C1 segment of cervical spinal cord (tissue), 14 donors: ENCODE measurements around the gene TMEM9.

Source experiments
- DNase-seq, 14 donors: peaks; one replicate each; lab custom pipeline; 2025; lab: John Stamatoyannopoulos, UW

Gene TMEM9

DNA sequence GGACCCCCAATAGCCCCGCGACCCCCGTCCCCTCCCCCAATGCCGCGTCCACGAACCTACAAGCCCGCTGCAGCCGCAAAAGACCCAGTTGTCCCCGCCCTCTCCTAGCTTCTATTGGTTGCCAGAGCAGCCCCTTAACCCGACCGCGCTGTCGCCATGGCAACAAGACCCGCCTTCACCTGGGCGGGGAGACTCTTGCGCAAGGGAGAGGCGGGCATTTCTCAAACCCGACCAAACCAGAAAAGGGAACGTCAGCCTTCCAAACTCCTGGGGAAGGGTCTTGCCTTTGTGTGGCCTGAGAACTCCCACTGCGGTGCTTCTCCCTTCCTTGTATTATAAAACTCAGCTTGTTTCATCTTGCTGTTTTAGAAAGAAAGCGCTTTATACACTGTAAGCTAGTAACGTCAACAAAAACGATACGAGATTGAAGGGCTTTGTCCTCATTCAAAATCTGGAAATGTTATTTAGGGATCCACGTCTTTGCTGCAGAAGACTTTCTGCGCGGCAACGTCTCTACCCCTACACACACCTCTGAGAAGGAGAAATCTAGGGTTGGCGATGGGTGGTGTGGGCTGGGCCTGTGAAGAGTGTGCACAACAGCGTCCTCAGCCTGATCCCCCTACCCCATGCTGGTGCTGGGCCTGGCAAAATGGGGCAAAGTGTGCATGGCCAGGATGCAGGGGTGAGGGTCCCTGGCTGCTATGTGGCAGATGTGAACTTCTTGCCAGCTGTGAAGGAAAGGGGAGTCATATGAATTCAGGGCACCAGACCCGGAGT lies at the start of gene TMEM9:
TSS of gene TMEM9 (minus strand) at position 86 of the 777 bp plus-strand sequence. CDS start 551 bp downstream, outside the sequence.
- peak; percentile 40 to 94 (median 88) for DNase-seq

DNA sequence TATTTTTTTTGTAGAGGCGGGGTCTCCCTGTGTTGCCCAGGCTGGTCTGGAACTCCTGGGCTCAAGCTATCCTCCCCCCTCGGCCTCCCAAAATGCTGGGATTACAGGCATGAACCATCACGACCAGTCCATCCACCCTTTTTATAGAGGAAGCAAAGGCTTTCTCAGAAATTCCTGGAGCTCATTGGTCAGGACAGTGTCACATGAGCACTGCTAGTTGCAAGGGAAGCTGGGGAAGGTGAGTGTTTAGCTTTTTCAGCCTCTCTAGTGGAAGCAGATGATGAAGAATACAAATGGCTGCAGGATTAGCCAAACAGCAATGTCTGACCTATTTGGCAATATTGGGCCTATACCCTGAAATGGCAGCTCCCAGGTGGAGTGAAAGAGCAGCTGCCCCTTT lies 44.3 kb upstream of the TMEM9 start:
- DNase-seq = no peak

GRCh38 chr1:201194046-201194445 lies 39.8 kb upstream of the TMEM9 start:
- DNase-seq = no peak

- DNase-seq = peak in 1 of 14 donors; percentile 9
These were observed 38.1 kb upstream of the TMEM9 start for GRCh38 chr1:201192261-201192788.

- no peak for DNase-seq
These were observed 37.5 kb upstream of the TMEM9 start for GRCh38 chr1:201191653-201192260.

GRCh38 chr1:201190624-201191051 lies 36.4 kb upstream of the TMEM9 start, which contains the start of gene IGFN1:
Gene IGFN1, plus strand, starts transcription at chr1:201190824. Its CDS starts 2,470 bp downstream, at chr1:201193294.
- no peak for DNase-seq

- no peak for DNase-seq
These were observed 35.7 kb upstream of the TMEM9 start for GRCh38 chr1:201190005-201190404.

- no peak for DNase-seq
These were observed 34.8 kb upstream of the TMEM9 start for GRCh38 chr1:201189085-201189484.

GRCh38 chr1:201186192-201186591 lies 31.9 kb upstream of the TMEM9 start:
- DNase-seq = no peak

GRCh38 chr1:201185527-201186128 lies 31.4 kb upstream of the TMEM9 start:
- no peak for DNase-seq

DNA sequence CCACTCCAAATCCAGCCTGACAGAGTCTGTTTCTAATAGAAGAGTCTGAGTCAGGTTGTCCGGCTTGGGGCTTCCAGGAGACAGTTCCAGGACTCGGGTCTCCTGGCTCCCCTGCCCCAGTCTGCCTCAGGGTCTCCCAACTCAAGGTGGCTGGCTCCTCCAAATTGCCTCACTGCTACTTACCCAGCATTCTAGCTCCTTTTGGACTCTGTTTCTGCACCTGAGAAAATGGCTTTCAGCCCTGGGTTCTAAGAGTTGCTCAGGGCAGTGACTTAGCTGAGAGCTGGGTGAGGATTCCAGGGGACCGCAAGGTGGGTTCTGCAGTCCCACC lies 30.8 kb upstream of the TMEM9 start:
- DNase-seq = peak in 1 of 14 donors; percentile 4

DNA sequence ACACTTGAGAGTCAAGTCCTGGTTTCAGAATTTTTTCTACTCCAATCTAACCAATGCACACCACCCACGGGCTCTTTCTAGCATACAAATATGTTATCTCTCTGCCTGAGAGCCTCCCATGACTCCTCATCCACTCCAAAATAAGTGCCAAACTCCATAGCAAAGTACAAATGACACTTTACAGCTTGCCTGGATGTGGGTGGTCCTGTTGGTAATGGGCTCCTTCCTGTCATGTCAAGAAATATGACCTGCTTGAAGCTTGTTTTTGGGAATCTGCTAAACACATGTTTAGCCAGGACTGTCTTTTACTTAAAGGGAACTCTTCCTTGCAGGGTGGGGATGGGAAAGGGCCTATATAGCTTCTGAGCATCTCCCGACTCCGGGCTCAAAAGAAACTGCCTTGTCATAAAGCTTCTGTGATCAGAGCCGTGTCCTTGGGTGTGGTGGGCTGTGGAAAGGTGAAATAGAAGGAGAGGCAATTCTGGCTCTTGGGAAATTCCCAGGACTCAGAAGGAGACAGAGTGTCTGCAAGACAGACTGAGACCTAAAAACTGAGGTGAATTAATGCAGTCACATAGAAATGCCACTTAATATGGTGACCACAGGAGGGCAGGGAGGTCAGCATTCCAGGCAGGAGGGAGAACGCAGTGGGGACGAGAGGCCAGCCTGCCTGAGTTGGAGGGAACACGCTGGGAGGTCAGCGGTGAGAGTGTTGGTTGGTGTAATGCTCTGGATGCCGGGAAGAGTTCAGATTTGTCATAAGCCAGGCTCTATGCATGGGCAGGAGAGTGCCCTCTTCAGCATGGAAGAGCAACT lies 30.2 kb upstream of the TMEM9 start:
- DNase-seq = peak in 2 of 14 donors; percentile 7 to 33

DNA sequence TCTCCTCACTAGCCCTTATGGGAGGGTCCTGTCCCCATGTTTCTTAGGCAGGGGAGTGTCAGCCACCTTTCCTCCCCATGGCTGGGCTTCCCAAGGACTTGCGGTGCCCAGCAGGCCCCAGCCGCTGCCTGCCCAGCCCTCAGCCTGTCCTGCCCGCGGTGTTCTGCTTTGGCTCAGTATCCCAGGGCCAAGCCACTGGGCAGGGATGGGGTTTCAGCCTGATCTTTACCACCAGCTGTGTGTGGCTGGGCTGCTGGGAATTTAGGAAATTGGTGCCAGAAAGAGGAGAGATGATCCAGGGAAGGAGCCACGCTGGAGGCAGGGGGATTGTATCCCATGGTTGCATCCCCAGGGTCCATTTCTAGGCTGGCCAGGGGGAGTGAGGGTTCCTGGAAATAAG lies 29.5 kb upstream of the TMEM9 start:
- no peak for DNase-seq

GRCh38 chr1:201183209-201183608 lies 28.9 kb upstream of the TMEM9 start:
- no peak for DNase-seq

- no peak for DNase-seq
These were observed 27.5 kb upstream of the TMEM9 start for GRCh38 chr1:201181726-201182125.

DNA sequence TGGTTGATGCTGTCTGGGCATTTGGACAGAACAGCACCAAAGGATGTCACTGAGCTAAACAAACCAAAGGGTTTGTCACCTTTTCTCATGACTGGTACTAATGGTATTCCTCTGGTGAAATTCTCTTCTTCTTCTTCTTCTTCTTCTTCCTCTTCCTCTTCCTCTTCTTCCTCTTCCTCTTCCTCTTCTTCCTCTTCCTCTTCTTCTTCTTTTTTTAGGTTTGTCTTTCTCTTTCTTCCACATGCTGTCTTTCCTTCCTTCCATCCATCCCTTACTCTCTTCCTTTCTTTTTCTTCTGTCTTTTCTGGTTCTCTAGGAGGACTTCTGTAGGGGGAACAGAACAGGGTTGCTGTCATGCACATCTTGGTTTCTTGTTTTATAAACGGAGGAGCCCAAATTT lies 27.0 kb upstream of the TMEM9 start:
- no peak for DNase-seq

GRCh38 chr1:201180901-201181300 lies 26.6 kb upstream of the TMEM9 start:
- no peak for DNase-seq

DNA sequence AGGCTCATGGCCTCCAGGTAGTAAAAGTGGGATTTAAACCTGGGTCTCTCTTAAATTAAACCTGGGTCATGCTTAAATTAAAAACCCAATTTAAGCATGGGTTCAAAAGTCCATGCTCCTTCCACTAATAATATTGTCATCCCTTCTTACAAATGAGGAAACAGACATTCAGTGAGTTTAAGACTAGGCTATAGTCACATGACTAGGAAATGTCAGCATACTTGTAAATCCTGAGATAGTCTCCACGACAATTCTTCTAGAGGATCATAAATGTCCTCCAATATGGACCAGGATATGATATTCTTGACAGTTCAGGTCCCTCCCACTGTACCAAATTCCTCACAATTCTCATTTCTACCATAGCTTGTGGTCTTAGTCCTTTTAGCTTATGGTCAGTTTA lies 25.9 kb upstream of the TMEM9 start:
- no peak for DNase-seq

DNA sequence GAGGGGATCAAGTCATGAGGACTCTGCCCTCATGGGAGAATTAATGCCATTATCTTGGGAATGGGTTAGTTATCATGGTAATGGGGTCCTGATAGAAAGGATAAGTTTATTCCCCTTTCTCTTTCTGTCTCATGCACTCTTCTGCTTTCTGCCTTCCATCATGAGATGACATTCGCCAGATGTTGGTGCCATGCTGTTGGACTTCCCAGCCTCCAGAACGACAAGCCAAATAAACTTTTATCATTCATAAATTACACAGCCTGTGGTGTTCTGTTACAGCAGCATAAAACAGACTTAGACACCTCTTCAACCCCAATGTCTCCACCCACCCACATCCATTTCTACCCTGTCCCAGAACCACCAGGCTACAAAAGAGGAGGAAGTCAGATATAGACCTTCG lies 24.4 kb upstream of the TMEM9 start:
- no peak for DNase-seq

- no peak for DNase-seq
These were observed 22.7 kb upstream of the TMEM9 start for GRCh38 chr1:201176940-201177339.

DNA sequence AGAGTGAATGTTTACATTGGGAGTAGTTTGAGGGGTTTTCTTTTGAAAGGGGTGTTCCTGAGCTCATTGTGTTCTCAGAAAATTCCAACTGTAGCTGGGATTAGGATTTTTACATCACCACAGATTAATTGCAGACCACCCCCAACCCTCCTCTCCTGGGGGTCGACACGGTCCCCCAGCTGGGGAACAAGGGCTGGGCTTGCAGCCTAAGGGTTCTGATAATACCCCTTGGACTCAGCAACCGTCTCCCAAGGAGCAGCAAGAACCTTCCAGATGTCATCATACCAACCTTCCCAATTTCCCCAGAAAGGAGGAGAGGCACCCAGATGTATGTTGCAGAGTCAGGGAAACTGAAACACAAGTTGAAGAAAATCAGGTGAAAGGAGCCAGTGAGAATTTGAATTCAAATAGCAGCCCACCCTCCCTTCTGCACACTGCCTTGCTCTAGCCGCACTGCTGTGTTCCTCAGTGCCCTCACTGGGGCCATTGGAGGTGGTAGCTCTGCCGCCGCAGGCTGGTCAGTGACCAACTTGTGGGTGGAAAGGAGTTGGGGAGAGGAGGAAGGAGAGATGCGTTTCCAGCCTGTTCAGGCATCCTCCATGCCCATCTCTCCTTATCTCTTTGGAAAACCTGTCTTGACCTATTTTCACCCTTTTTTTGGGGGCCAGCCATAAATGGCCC lies 21.7 kb upstream of the TMEM9 start:
- DNase-seq = no peak
